Measurements from ENCODE around the gene RPS24.

- no peak for TF ChIP-seq CTCF (IDR thresholded peaks at IDR 0.05; ENCODE audit: insufficient read depth, low read length, poor library complexity, severe bottlenecking)
- TF ChIP-seq EZH2phosphoT487 (conservative IDR thresholded peaks at IDR 0.05; ENCODE audit: low read length) = no peak
These were observed 48.7 kb upstream of the RPS24 start for GRCh38 chr10:77984986-77985385.
